HepG2 (cell line): ENCODE data around the gene KCTD6. TPM values are rescaled to one million over a fixed set of nuclear protein-coding genes. Genes with fewer than 3 reads are reported as not detected.

Experiments used
- AKAP8 ChIP-seq: sonication (generic); formaldehyde crosslinking; IDR thresholded peaks from 2 replicates; pipeline ENCODE4 v1.5.1; 2020; ENCODE audit warnings: mild to moderate bottlenecking, missing genetic modification reagents
- BCLAF1 ChIP-seq: fragments of 450-650 bp; IDR thresholded peaks from 2 replicates; pipeline ENCODE4 v1.6.1; 2017; ENCODE audit warnings: mild to moderate bottlenecking
- GATAD2A ChIP-seq: IDR thresholded peaks from 2 replicates; pipeline ENCODE4 v1.6.1; 2016
- GTF2F1 ChIP-seq: fragments of 150-350 bp; IDR thresholded peaks from 2 replicates; pipeline ENCODE4 v1.6.1; 2014; ENCODE audit warnings: low read length
- KLF11 ChIP-seq: IDR thresholded peaks from 2 replicates; pipeline ENCODE4 v1.6.1; 2016; ENCODE audit warnings: missing compliant biosample characterization
- PPARG ChIP-seq: conservative IDR thresholded peaks from 2 replicates; pipeline ENCODE4 v1.6.1; 2016; ENCODE audit warnings: missing biosample characterization, missing genetic modification reagents
- SALL1 ChIP-seq: sonication (generic); formaldehyde crosslinking; IDR thresholded peaks from 2 replicates; pipeline ENCODE4 v1.8.0; 2022; ENCODE audit warnings: mild to moderate bottlenecking, missing genetic modification reagents
- ZFP82 ChIP-seq: sonication (generic); formaldehyde crosslinking; IDR thresholded peaks from 2 replicates; pipeline ENCODE4 v1.5.1; 2020; ENCODE audit warnings: mild to moderate bottlenecking, missing genetic modification reagents, borderline replicate concordance
- ZNF160 ChIP-seq: sonication (generic); formaldehyde crosslinking; IDR thresholded peaks from 2 replicates; pipeline ENCODE4 v1.8.0; 2022; ENCODE audit warnings: mild to moderate bottlenecking, inconsistent platforms, missing genetic modification reagents
- ZNF292 ChIP-seq: sonication (generic); formaldehyde crosslinking; IDR thresholded peaks from 2 replicates; pipeline ENCODE4 v1.8.1; 2022; ENCODE audit warnings: mild to moderate bottlenecking, low read depth, missing genetic modification reagents, borderline replicate concordance
- ZNF331 ChIP-seq: sonication (generic); formaldehyde crosslinking; IDR thresholded peaks from 2 replicates; pipeline ENCODE4 v1.4.0; 2020; ENCODE audit warnings: missing genetic modification reagents
- ZNF773 ChIP-seq: sonication (generic); formaldehyde crosslinking; IDR thresholded peaks from 2 replicates; pipeline ENCODE4 v1.4.0; 2020; ENCODE audit warnings: missing genetic modification reagents, borderline replicate concordance
- ZNF800 ChIP-seq: sonication (generic); formaldehyde crosslinking; IDR thresholded peaks from 2 replicates; pipeline ENCODE4 v1.4.0; 2020; ENCODE audit warnings: missing genetic modification reagents
- ZNF878 ChIP-seq: sonication (generic); formaldehyde crosslinking; IDR thresholded peaks from 2 replicates; pipeline ENCODE4 v1.8.1; 2023; ENCODE audit warnings: mild to moderate bottlenecking, missing genetic modification reagents, moderate library complexity
- polyA plus RNA-seq, 8 experiments: library from polyadenylated mRNA; depleted of rRNA in 3 of 8; stranded (reverse) in 7 of 8; unstranded in 1 of 8; fragments of >200 nt; fragmentation: Illumina TruSeq in 4 of 8; extraction: Trizol in 4 of 8; gene quantifications; 2 replicates each; pipeline versions ENCODE4 v1.2.1 to v1.2.3, GENCODE V29; 2011 to 2016; ENCODE audit warnings: low read depth in 4 of 8, missing spikeins in 1 of 8, mixed read lengths in 1 of 8; ENCODE audit not compliant: insufficient read depth in 1 of 8
- total RNA-seq, 5 experiments: library from RNA; depleted of rRNA; stranded (reverse); fragments of >200 nt; fragmentation: Illumina TruSeq; extraction: Trizol; gene quantifications; 2 replicates each; pipeline ENCODE4 v1.2.3, GENCODE V29; 2016; ENCODE audit warnings: low read depth in 1 of 5
- TF ChIP-seq, protein P1 (sequence below): sonication (generic); formaldehyde crosslinking; IDR thresholded peaks from 2 replicates; pipeline ENCODE4 v1.4.0; 2020; ENCODE audit warnings: missing genetic modification reagents
- TF ChIP-seq, protein P2 (sequence below): sonication (generic); formaldehyde crosslinking; IDR thresholded peaks from 2 replicates; pipeline ENCODE4 v1.5.1; 2020; ENCODE audit warnings: mild to moderate bottlenecking, missing genetic modification reagents, moderate library complexity
- TF ChIP-seq, protein P3 (sequence below): sonication (generic); formaldehyde crosslinking; IDR thresholded peaks from 2 replicates; pipeline ENCODE4 v1.9.0; 2021; ENCODE audit warnings: missing genetic modification reagents, mild to moderate bottlenecking, borderline replicate concordance

Gene KCTD6
- total and polyA plus RNA-seq, 2 of the 13 experiments (the other 11 are each of a cell fraction or from before 2014, with no cell fraction given): 13.4 to 14.2 TPM

DNA sequence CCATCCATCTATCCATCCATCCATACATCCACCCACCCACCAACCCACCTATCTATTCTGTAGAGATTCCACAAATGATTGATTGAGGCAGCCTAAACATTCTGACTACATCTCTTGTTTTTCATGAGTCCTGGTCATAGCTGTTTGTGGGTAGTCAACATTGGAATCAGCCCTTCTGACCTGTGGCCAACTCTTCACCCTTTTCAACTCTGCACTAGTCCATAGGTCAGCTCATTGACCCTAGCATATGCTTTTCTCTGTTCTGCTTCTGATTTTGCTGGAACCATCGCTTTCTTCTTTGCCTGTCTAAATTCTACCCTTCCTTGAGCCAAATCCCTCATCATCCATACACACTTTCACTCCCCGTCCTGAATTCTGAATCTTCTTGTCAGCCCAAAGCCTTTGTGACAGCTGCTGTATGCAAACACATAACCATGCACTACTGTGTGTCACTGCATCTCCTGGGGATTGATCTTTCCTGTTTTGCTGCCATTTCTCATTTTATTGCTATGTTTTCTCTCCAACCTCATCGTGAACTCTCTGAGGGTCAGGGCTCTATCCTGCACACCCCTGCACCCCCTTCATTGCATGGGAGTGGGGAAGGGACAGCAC, 16.8 kb upstream of the KCTD6 start (continued):
- TF ChIP-seq ZNF878 (CRISPR knock-in tag) (no peak), ZNF800 (CRISPR knock-in tag) (no peak), ZNF292 (CRISPR knock-in tag) (peak; percentile 32; the same call in 1 of the 2 replicates), ZNF331 (CRISPR knock-in tag) (0 out of 2 replicates have a peak, but pooled peaks have one; percentile 24), KLF11 (CRISPR knock-in tag) (no peak), AKAP8 (CRISPR knock-in tag) (no peak), SALL1 (CRISPR knock-in tag) (peak; percentile 60), ZNF773 (no peak), ZNF160 (CRISPR knock-in tag) (no peak), ZFP82 (no peak), GATAD2A (CRISPR knock-in tag) (peak; percentile 58; the same call in 1 of the 2 replicates), GTF2F1 (no peak), BCLAF1 (no peak), PPARG (CRISPR knock-in tag) (peak; percentile 89)
- TF ChIP-seq, protein P1, sequence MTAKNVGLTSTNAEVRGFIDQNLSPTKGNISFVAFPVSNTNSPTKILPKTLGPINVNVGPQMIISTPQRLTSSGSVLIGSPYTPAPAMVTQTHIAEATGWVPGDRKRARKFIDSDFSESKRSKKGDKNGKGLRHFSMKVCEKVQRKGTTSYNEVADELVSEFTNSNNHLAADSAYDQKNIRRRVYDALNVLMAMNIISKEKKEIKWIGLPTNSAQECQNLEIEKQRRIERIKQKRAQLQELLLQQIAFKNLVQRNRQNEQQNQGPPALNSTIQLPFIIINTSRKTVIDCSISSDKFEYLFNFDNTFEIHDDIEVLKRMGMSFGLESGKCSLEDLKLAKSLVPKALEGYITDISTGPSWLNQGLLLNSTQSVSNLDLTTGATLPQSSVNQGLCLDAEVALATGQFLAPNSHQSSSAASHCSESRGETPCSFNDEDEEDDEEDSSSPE (CRISPR knock-in tag): no peak
- TF ChIP-seq, protein P2, sequence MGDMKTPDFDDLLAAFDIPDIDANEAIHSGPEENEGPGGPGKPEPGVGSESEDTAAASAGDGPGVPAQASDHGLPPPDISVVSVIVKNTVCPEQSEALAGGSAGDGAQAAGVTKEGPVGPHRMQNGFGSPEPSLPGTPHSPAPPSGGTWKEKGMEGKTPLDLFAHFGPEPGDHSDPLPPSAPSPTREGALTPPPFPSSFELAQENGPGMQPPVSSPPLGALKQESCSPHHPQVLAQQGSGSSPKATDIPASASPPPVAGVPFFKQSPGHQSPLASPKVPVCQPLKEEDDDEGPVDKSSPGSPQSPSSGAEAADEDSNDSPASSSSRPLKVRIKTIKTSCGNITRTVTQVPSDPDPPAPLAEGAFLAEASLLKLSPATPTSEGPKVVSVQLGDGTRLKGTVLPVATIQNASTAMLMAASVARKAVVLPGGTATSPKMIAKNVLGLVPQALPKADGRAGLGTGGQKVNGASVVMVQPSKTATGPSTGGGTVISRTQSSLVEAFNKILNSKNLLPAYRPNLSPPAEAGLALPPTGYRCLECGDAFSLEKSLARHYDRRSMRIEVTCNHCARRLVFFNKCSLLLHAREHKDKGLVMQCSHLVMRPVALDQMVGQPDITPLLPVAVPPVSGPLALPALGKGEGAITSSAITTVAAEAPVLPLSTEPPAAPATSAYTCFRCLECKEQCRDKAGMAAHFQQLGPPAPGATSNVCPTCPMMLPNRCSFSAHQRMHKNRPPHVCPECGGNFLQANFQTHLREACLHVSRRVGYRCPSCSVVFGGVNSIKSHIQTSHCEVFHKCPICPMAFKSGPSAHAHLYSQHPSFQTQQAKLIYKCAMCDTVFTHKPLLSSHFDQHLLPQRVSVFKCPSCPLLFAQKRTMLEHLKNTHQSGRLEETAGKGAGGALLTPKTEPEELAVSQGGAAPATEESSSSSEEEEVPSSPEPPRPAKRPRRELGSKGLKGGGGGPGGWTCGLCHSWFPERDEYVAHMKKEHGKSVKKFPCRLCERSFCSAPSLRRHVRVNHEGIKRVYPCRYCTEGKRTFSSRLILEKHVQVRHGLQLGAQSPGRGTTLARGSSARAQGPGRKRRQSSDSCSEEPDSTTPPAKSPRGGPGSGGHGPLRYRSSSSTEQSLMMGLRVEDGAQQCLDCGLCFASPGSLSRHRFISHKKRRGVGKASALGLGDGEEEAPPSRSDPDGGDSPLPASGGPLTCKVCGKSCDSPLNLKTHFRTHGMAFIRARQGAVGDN: no peak
- TF ChIP-seq, protein P3, sequence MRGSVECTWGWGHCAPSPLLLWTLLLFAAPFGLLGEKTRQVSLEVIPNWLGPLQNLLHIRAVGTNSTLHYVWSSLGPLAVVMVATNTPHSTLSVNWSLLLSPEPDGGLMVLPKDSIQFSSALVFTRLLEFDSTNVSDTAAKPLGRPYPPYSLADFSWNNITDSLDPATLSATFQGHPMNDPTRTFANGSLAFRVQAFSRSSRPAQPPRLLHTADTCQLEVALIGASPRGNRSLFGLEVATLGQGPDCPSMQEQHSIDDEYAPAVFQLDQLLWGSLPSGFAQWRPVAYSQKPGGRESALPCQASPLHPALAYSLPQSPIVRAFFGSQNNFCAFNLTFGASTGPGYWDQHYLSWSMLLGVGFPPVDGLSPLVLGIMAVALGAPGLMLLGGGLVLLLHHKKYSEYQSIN: no peak
